ENCODE results near the gene IFIT1B.
"Not testable (repeated sequence)": the region's sequence is repeated elsewhere in the genome, so short reads cannot be mapped to it uniquely, and the experiment has no call there.

The IFIT1B gene

DNA sequence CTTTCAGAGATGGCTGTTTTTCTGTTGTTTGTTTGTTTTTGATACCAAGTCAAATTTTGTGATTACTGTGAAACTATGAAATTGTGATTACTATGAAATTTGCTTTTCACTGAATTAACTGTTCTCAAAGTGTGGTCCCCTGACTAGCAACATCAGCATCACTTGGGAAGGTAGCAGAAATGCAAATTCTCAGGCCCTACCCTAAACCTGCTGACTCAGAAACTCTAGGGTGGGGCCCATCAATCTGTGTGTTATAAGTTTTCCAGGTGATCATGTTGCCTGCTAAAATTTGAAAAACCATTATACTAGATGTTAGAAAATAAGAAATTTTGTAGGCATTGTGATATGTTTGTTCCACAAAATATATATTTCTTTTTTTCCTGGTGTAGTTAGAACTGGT lies 1.2 kb downstream of the IFIT1B start:
- DNase-seq (ENCODE audit: low read depth in 2 of 2, low spot score in 1 of 2): no peak

DNA sequence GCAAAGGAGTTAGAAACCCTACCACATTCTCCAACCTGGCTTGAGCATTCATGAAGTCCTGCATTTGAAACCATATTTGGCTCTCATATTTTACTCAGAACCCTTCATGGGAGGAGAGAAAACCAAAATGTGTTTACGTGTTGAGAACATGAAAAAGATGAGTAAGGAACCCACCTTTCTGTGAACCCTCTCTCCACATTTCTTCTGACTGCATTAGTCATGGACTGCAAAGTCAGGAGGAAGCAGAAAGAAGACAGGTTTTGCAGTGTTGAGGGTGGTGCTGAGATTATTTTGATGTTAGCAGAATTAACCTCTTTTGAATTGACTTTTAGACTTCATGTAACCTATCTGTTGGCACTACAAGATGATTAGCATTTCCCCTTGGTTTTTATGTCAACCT lies 4.9 kb downstream of the IFIT1B start:
- DNase-seq (ENCODE audit: low read depth in 2 of 2, low spot score in 1 of 2): no peak

- DNase-seq (ENCODE audit: low read depth in 2 of 2, low spot score in 1 of 2): no peak
Observed at GRCh38 chr10:89384474-89385340, 6.9 kb downstream of the IFIT1B start.

GRCh38 chr10:89388806-89389205 lies 10.9 kb downstream of the IFIT1B start:
- no peak for DNase-seq (ENCODE audit: low read depth in 2 of 2, low spot score in 1 of 2)

DNA sequence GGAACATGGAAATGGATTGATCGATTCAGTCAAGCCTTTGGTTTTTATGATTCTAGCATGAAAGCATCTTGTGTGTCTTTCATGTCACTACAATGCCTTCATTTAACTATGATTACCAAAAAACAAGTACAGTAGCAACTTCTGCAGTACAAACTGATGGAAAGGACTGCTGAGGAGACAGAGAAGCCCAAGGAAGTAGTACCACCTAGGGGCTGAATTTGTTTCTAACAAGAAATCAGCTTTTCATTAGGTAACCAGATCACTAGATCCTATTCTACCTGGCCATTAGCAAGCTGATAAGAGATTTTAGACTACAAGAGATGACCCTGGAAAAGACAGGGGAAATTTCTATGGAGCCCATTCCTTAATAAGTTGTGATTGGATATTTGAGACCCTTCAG lies 11.4 kb downstream of the IFIT1B start:
- no peak for DNase-seq (ENCODE audit: low read depth in 2 of 2, low spot score in 1 of 2)

DNA sequence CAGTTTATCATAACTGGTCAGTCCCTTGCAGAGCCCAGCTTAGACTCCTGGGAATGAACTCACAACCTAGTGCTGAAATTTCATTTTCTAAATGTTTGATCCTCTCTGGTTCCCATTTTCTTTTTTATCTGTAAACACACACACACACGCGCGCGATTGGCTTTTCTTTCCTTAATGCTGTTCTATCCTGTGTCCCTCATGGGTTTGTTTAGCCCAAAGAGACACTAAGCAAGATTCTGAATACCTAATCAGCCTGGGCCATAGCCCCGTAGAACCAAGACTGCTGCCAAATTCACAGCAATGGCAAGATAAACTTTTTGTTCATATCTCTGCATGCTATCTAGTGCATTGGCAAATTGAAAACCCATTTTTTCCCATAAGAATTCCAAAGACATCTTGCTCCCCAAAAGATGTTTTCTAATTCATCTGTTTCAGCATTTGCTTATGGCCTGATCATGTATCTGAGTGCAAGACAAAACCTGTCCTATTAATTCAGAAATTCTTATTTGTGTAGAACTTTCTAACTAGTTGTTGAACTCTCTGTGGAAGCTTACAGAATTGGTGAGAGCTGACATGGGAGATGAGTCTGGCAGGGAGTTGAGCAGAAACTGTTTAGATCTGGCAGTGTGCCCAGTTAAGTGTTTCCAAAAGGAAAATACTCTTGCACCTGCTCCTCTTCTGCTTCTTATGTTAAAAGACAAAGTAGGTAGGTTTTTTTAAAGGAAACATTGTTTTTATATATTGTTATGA lies 12.8 kb downstream of the IFIT1B start:
- DNase-seq (ENCODE audit: low read depth in 2 of 2, low spot score in 1 of 2): no peak

- not testable (repeated sequence) for DNase-seq (ENCODE audit: low read depth in 2 of 2, low spot score in 1 of 2)
Observed at GRCh38 chr10:89391226-89391576, 13.3 kb downstream of the IFIT1B start.

DNA sequence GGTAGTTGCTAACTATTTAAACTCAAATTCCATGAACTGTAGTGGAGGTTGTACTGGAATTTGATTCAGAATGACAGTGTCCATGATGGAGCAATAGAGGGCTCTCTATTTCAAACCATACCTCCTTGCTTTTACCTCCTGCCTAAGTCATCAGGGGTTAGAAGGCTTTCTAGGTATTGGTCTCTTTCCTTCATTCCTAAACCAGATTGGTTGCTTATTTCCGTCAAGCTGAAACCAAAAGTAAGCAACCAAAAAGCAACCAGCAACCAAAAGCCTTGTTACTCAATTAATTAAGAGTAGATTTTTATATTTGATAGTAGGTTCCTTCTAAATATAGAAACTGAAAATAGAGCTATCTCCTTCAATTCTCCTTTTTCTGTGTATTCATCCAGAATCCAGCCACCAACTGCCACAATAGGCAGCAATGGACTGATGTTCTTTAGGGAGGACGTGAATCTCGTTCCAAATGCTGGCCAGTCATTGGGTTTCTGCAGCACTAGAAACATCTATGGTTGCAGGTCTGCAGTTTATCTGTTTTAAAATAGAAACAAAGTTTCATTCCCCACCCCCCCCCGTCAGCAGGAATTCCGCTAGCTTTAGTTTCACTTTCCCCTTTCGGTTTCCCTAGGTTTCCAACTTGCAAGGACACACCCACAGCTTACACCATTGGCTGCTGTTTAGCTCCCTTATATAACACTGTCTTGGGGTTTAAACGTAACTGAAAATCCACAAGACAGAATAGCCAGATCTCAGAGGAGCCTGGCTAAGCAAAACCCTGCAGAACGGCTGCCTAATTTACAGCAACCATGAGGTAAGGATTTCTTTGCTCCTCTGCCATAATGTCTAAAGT lies 14.3 kb downstream of the IFIT1B start, which contains the start of gene IFIT1:
IFIT1 (plus strand) TSS at position 717 of the 850 bp plus-strand sequence; CDS start at position 807, 90 bp downstream.
- DNase-seq (ENCODE audit: low read depth in 2 of 2, low spot score in 1 of 2): no peak

GRCh38 chr10:89392974-89393373 lies 15.1 kb downstream of the IFIT1B start:
- no peak for DNase-seq (ENCODE audit: low read depth in 2 of 2, low spot score in 1 of 2)

DNA sequence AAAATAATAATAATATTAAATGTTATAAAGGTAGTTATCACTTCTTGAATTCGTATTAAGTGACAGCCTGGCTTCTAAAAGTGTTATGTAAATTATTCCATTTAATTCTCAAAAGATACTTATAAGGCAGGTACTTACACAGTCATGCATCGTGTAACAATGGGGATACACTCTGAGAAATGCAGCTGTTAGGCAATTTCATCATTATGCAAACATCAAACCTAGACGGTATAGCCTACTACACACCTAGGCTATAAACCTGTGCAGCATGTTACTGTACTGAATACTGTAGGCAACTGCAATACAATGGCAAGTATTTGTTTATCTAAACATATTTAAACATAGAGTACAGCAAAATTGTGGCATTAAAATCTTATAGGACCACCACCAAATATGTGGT lies 16.0 kb downstream of the IFIT1B start:
- DNase-seq (ENCODE audit: low read depth in 2 of 2, low spot score in 1 of 2): no peak

- DNase-seq (ENCODE audit: low read depth in 2 of 2, low spot score in 1 of 2): no peak
Observed at GRCh38 chr10:89395141-89395540, 17.3 kb downstream of the IFIT1B start.

DNA sequence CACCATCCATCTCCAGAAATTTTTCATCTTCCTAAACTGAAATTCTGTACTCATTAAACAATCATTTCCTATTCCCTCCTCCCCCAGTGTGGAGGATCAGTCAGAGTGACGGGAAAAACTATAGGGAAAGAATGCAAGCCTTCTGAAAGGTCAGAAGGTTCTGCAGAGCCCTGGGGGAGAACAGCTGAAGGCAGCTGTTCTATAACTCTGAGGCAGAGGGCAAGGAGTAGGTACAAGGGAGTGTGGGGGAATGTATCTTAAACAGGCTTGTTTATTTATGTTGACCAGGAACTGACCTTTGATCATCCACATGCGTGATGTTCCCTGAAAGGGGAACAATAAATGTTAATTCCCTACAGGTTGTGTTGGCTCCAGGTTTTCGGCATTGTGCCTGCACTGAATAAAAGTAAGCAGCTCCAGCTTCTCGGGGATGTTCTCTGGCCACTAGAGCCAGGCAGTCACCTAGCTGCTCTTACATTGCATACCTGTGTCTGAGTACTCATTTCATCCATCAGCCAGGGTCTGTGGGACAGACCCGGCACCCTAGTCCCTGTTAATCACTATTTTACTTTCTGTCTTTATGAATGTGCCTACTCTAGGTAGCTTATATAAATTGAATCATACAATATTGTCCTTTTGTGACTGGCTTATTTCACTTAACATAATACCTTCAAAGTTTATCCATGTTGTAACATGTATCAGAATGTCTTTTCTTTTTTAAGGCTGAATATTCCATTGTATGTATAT lies 20.3 kb downstream of the IFIT1B start:
- DNase-seq (ENCODE audit: low read depth in 2 of 2, low spot score in 1 of 2): no peak

GRCh38 chr10:89399956-89400355 lies 22.1 kb downstream of the IFIT1B start:
- no peak for DNase-seq (ENCODE audit: low read depth in 2 of 2, low spot score in 1 of 2)

- DNase-seq (ENCODE audit: low read depth in 2 of 2, low spot score in 1 of 2): no peak
Observed at GRCh38 chr10:89403043-89403442, 25.2 kb downstream of the IFIT1B start.

DNA sequence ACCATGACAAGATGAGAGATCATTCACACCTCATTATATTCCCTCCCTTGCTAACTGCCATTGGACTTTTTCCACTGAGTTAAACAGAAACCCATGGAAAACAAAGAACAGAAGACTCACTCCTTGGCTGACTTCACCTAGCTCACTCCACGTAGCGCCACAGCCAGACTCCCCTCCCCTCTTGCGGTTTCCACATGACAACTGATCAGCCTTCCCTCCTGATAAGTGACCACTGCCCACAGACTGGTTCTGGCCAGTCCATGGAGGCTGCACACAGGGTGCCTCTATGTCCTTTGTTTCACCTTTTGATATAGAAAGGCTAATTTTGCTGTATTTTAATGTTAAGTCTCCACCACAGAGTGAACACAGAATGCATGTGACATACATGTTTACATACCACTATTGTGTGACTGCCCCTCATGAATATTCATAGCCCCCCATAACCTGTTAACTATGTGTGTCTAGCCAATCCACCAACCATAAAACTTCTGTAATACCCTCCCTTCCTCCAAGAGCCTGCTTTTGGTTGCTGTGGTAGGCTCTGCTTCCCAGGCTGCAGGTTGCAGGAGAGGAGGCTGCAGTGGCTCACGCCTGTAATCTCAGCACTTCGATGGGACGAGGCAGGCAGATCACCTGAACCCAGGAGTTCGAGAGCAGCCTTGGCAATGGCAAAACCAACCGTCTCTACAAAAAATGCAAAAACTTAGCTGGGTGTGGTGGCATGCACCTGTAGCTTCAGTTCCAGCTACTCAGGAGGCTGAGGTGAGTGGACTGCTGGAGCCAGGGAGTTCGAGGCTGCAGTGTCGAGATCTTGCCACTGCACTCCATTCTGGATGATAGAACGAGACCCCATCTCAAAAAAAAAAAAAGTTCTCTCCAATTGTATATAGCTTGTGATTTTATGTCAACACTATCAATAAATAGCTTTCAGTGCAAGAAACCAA lies 26.5 kb downstream of the IFIT1B start:
- DNase-seq (ENCODE audit: low read depth in 2 of 2, low spot score in 1 of 2): no peak

- not testable (repeated sequence) for DNase-seq (ENCODE audit: low read depth in 2 of 2, low spot score in 1 of 2)
Observed at GRCh38 chr10:89406178-89406577, 28.3 kb downstream of the IFIT1B start.

- DNase-seq (ENCODE audit: low read depth in 2 of 2, low spot score in 1 of 2): not testable (repeated sequence)
Observed at GRCh38 chr10:89407792-89408191, 29.9 kb downstream of the IFIT1B start.

DNA sequence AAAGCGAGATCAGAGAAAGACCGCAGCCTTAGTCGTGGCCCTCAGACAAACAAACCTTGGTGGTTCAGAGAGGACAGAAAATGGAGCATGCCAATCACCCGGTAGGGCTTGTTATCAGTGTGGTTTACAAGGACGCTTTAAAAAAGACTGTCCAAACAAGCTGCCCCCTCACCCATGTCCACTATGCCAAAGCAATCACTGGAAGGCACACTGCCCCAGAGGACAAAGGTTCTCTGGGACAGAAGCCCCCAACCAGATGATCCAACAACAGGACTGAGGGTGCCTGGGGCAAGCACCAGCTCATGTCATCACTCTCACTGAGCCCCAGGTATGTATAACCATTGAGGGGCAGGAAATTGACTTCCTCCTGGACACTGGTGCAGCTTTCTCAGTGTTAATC lies 31.4 kb downstream of the IFIT1B start:
- DNase-seq (ENCODE audit: low read depth in 2 of 2, low spot score in 1 of 2): not testable (repeated sequence)

GRCh38 chr10:89410551-89410950 lies 32.7 kb downstream of the IFIT1B start:
- DNase-seq (ENCODE audit: low read depth in 2 of 2, low spot score in 1 of 2): not testable (repeated sequence)

GRCh38 chr10:89411135-89411534 lies 33.3 kb downstream of the IFIT1B start:
- DNase-seq (ENCODE audit: low read depth in 2 of 2, low spot score in 1 of 2): not testable (repeated sequence)

Measured in stimulated activated CD8-positive, alpha-beta memory T cell treated with anti-CD3 and anti-CD28 coated beads, Interleukin-4, amount 100 ng/mL, for 1 hour (primary cell).